ENCODE data around the gene KCNJ12. TPM values are rescaled to one million over a fixed set of nuclear protein-coding genes. Genes with fewer than 3 reads are reported as not detected.
"Not testable (repeated sequence)": the region's sequence is repeated elsewhere in the genome, so short reads cannot be mapped to it uniquely, and the experiment has no call there.

The KCNJ12 gene
- total and polyA plus RNA-seq, 2 of the 13 experiments (the other 11 are each of a cell fraction or from before 2014, with no cell fraction given), result not detected

DNA sequence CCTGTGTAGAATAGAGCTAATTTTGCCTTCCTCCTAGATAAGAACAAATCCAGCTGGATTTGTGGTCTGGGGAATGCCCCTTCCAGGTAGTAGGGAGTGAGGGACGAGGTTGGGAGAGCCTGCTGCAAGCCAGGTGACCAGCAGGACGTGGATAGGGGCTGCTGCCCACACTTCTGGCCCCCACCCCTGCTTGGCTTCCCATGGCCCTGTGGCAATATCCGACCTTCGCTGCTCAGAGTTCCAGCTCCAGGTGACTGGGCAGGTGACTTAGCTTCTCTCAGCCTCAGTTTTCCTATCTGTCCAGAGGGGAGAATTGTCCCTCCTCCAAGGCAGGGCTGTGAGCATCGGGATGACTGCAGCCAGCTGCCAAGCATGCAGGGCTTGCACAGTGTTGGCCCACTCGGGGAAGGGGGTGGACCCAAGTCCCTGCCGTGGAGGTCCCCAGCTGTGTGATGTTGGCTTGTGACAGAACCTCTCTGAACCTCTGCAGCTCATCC is 29.8 kb downstream of the KCNJ12 start:
- H3K79me2 ChIP-seq (ENCODE audit: insufficient read depth, low read length); H3K36me3 ChIP-seq (replicated peaks in 1 of 2; ENCODE audit: control insufficient read depth in 1 of 2, insufficient read depth in 2 of 2, low read length in 2 of 2); ATAC-seq; POLR2A ChIA-PET; intact Hi-C loops (cut with micrococcal nuclease; ENCODE audit: unreplicated experiment); H3K4me2 ChIP-seq (ENCODE audit: low read depth, low read length); H3K4me1 ChIP-seq (ENCODE audit: insufficient read depth, low read length); DNase-seq (ENCODE audit: low spot score); H2AFZ ChIP-seq (ENCODE audit: low read length); H3K4me3 ChIP-seq (replicated peaks in 1 of 3; ENCODE audit: insufficient read depth in 1 of 3, low read depth in 2 of 3, low read length in 3 of 3); H3K27ac ChIP-seq (ENCODE audit: extremely low read length, insufficient read depth, low read length); H3K9me3 ChIP-seq (ENCODE audit: low read length); FAIRE-seq; CTCF ChIA-PET (ENCODE audit: low intra/inter-chr PET ratio, low total read pairs); H4K20me1 ChIP-seq (ENCODE audit: insufficient read depth, low read length); BruUV-seq (replicated peaks); in situ Hi-C loops (cut with HindIII; ENCODE audit: extremely low pct_ligation_motif_present, low pct_unique_long_range_greater_than_20kb); H3K9ac ChIP-seq (ENCODE audit: insufficient read depth, low read depth, low read length); H3K27me3 ChIP-seq (ENCODE audit: control insufficient read depth in 1 of 2, insufficient read depth in 2 of 2, low read length in 2 of 2): not testable (repeated sequence)
- 0% methylated on average over 6 of the region's 7 CpGs for WGBS (ENCODE audit: low lambda C conversion rate)
- peak; percentile 17; the same call in 1 of the 2 replicates for TF ChIP-seq ZNF768 (CRISPR knock-in tag; IDR thresholded peaks at IDR 0.05)

DNA sequence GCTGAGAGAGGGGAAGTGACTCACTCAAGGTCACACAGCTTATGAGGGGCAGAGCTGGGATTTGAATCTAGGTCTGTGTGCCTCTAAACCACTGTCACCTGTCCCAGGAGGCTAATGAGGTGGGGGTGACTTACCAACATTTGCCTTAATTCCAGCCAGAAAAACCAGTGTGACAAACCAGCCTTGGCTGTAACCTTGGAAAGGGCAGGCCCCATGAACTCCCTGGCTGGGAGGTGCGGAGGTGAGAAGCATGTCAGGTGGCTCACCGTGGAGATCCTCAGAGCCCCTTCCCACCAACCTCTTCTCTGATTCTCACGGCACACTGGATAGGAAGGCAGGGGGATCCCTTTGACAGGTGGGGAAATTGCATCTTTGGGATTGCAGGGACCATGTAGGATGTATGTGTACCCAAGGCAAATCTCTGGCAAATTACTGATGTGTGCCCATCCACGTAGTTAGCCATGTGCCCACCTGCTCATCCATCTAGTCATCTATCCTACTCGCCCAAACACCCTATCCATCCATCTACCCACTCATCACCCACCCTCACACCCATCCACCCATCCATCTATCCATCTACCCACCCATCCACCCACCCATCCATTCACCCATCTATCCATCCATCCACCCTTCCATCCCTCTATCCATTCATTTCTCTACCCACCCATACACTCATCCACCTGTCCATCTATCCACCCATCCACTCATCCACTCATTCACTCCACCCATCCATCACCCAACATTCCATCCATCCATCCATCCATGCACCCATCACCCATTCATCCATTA is 30.7 kb downstream of the KCNJ12 start:
- H3K27me3 ChIP-seq (ENCODE audit: control insufficient read depth in 1 of 2, insufficient read depth in 2 of 2, low read length in 2 of 2); H3K9me3 ChIP-seq (ENCODE audit: low read length); CTCF ChIA-PET (ENCODE audit: low intra/inter-chr PET ratio, low total read pairs); in situ Hi-C loops (cut with HindIII; ENCODE audit: extremely low pct_ligation_motif_present, low pct_unique_long_range_greater_than_20kb); H3K27ac ChIP-seq (ENCODE audit: extremely low read length, insufficient read depth, low read length); POLR2A ChIA-PET; H3K36me3 ChIP-seq (replicated peaks in 1 of 2; ENCODE audit: control insufficient read depth in 1 of 2, insufficient read depth in 2 of 2, low read length in 2 of 2); H2AFZ ChIP-seq (ENCODE audit: low read length); H3K4me3 ChIP-seq (replicated peaks in 1 of 3; ENCODE audit: insufficient read depth in 1 of 3, low read depth in 2 of 3, low read length in 3 of 3); ATAC-seq; H3K9ac ChIP-seq (ENCODE audit: insufficient read depth, low read depth, low read length); DNase-seq (ENCODE audit: low spot score); H3K79me2 ChIP-seq (ENCODE audit: insufficient read depth, low read length); FAIRE-seq; H3K4me1 ChIP-seq (ENCODE audit: insufficient read depth, low read length); intact Hi-C loops (cut with micrococcal nuclease; ENCODE audit: unreplicated experiment); BruUV-seq (replicated peaks); H4K20me1 ChIP-seq (ENCODE audit: insufficient read depth, low read length); H3K4me2 ChIP-seq (ENCODE audit: low read depth, low read length): not testable (repeated sequence)
- 12% methylated on average over 4 of the region's 5 CpGs for WGBS (ENCODE audit: low lambda C conversion rate)

DNA sequence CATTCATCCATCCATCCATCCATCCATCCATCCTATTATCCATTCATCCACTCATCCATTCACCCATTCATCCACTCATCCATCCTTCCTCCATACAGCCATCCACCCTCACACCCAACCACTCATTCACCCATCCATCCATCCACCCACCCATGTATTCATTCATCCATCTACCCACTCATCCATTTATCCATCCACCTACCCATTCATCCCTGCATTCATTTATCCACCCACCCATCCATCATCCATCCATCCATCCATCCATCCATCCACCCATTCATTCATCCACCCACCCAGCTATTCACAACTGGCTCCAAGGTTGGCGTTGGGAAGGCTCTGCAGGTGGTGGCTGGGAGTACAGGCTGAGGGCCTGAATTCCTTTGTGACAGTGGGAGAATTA is 31.6 kb downstream of the KCNJ12 start:
- H3K9me3 ChIP-seq (ENCODE audit: low read length); intact Hi-C loops (cut with micrococcal nuclease; ENCODE audit: unreplicated experiment); H4K20me1 ChIP-seq (ENCODE audit: insufficient read depth, low read length); CTCF ChIA-PET (ENCODE audit: low intra/inter-chr PET ratio, low total read pairs); H3K4me3 ChIP-seq (replicated peaks in 1 of 3; ENCODE audit: insufficient read depth in 1 of 3, low read depth in 2 of 3, low read length in 3 of 3); H3K79me2 ChIP-seq (ENCODE audit: insufficient read depth, low read length); in situ Hi-C loops (cut with HindIII; ENCODE audit: extremely low pct_ligation_motif_present, low pct_unique_long_range_greater_than_20kb); H3K27me3 ChIP-seq (ENCODE audit: control insufficient read depth in 1 of 2, insufficient read depth in 2 of 2, low read length in 2 of 2); H3K36me3 ChIP-seq (replicated peaks in 1 of 2; ENCODE audit: control insufficient read depth in 1 of 2, insufficient read depth in 2 of 2, low read length in 2 of 2); H3K27ac ChIP-seq (ENCODE audit: extremely low read length, insufficient read depth, low read length); H2AFZ ChIP-seq (ENCODE audit: low read length); POLR2A ChIA-PET; ATAC-seq; FAIRE-seq; H3K4me1 ChIP-seq (ENCODE audit: insufficient read depth, low read length); BruUV-seq (replicated peaks); DNase-seq (ENCODE audit: low spot score); H3K9ac ChIP-seq (ENCODE audit: insufficient read depth, low read depth, low read length); H3K4me2 ChIP-seq (ENCODE audit: low read depth, low read length): not testable (repeated sequence)
- WGBS (ENCODE audit: low lambda C conversion rate), result 0% methylated on average over 1 of the region's 1 CpG

DNA sequence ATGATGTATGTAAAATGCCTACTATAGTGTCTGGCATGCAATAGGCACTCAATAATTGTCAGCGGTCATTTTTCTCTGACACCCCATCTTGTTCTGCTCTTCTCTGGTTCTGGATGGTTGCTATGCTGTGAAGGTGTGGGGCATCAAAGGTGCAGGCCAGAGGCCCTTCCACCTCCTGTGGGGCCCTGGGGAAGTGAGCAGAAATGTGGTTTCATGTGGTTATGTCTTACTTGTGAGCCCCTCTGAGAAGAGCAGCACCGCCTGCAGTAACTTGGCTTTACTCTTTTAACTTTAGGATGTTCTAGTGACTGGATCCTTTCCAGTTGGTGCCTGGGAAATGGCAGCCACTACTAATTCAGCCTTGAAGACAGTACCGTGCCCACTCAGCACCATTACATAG is 32.1 kb downstream of the KCNJ12 start:
- H3K4me2 ChIP-seq (ENCODE audit: low read depth, low read length); DNase-seq (ENCODE audit: low spot score); H3K4me3 ChIP-seq (replicated peaks in 1 of 3; ENCODE audit: insufficient read depth in 1 of 3, low read depth in 2 of 3, low read length in 3 of 3); FAIRE-seq; H3K27me3 ChIP-seq (ENCODE audit: control insufficient read depth in 1 of 2, insufficient read depth in 2 of 2, low read length in 2 of 2); H3K36me3 ChIP-seq (replicated peaks in 1 of 2; ENCODE audit: control insufficient read depth in 1 of 2, insufficient read depth in 2 of 2, low read length in 2 of 2); H4K20me1 ChIP-seq (ENCODE audit: insufficient read depth, low read length); CTCF ChIA-PET (ENCODE audit: low intra/inter-chr PET ratio, low total read pairs); BruUV-seq (replicated peaks); H2AFZ ChIP-seq (ENCODE audit: low read length); intact Hi-C loops (cut with micrococcal nuclease; ENCODE audit: unreplicated experiment); H3K9me3 ChIP-seq (ENCODE audit: low read length); H3K27ac ChIP-seq (ENCODE audit: extremely low read length, insufficient read depth, low read length); in situ Hi-C loops (cut with HindIII; ENCODE audit: extremely low pct_ligation_motif_present, low pct_unique_long_range_greater_than_20kb); H3K9ac ChIP-seq (ENCODE audit: insufficient read depth, low read depth, low read length); H3K4me1 ChIP-seq (ENCODE audit: insufficient read depth, low read length); H3K79me2 ChIP-seq (ENCODE audit: insufficient read depth, low read length); ATAC-seq; POLR2A ChIA-PET: not testable (repeated sequence)
- 0% methylated on average over 3 of the region's 3 CpGs for WGBS (ENCODE audit: low lambda C conversion rate)

Measured in HepG2 (cell line).